IMR-90 (cell line): Measurements from ENCODE around the gene KMT2B. TPM values are rescaled to one million over a fixed set of nuclear protein-coding genes. Genes with fewer than 3 reads are reported as not detected.

Experiments used
- ATAC-seq: fragments of 200-7000 bp; cut with Tn5 transposase; 2 replicates; pipeline ENCODE4 v1.9.1; 2020; ENCODE audit warnings: low read depth, mild to moderate bottlenecking, moderate library complexity
- BruUV-seq: library from RNA; stranded (reverse); fragments of 400-500 nt; replicated peaks from 2 replicates; lab custom pipeline; 2021; lab: Mats Ljungman, UMichigan
- CTCF ChIA-PET: fragments of 300-600 bp; formaldehyde crosslinking; extraction: SDS; loops from one replicate; lab custom pipeline; 2021; ENCODE audit warnings: antibody characterized with exemption; lab: Yijun Ruan, JAX
- POLR2A ChIA-PET: fragments of 300-600 bp; sonication (Branson Sonifier 250); formaldehyde crosslinking; loops from one replicate; lab custom pipeline; 2022; ENCODE audit warnings: antibody characterized with exemption; ENCODE audit not compliant: unreplicated experiment; lab: Charles Lee
- DNase-seq: peaks from one replicate; pipeline ENCODE4 v3.0.0; 2013
- H2AFZ ChIP-seq: replicated peaks from 2 replicates; pipeline ENCODE3; 2013; ENCODE audit warnings: low read length, mild to moderate bottlenecking; ENCODE audit not compliant: poor library complexity
- H2AK5ac ChIP-seq: 2 replicates; pipeline ENCODE4 v1.6.1; 2013; ENCODE audit warnings: low read depth, low read length, inconsistent platforms
- H2AK9ac ChIP-seq: replicated peaks from 2 replicates; pipeline ENCODE3; 2013; ENCODE audit warnings: mild to moderate bottlenecking, low read depth, low read length, moderate library complexity; ENCODE audit not compliant: poor library complexity
- H2BK120ac ChIP-seq: 2 replicates; pipeline ENCODE4 v1.6.1; 2013; ENCODE audit warnings: low read depth, low read length, inconsistent platforms
- H2BK15ac ChIP-seq: 3 replicates; pipeline ENCODE4 v1.6.1; 2013; ENCODE audit warnings: low read depth, low read length, inconsistent platforms
- H2BK20ac ChIP-seq: 2 replicates; pipeline ENCODE4 v1.6.1; 2013; ENCODE audit warnings: low read depth, mild to moderate bottlenecking, inconsistent platforms, low read length, moderate library complexity
- H2BK5ac ChIP-seq: 2 replicates; pipeline ENCODE4 v1.6.1; 2013; ENCODE audit warnings: mild to moderate bottlenecking, low read depth, low read length, inconsistent platforms; ENCODE audit not compliant: poor library complexity, severe bottlenecking
- H3K14ac ChIP-seq: replicated peaks from 2 replicates; pipeline ENCODE4 v1.6.1; 2013; ENCODE audit warnings: low read depth, low read length, inconsistent platforms
- H3K18ac ChIP-seq: 2 replicates; pipeline ENCODE4 v1.6.1; 2013; ENCODE audit warnings: low read depth, low read length, control low read depth
- H3K23ac ChIP-seq: 2 replicates; pipeline ENCODE4 v1.6.1; 2013; ENCODE audit warnings: low read depth, low read length, inconsistent platforms
- H3K27ac ChIP-seq: 2 replicates; pipeline ENCODE4 v1.5.1; 2013; ENCODE audit warnings: mild to moderate bottlenecking, control low read depth, low read length; ENCODE audit not compliant: insufficient read depth
- H3K27me3 ChIP-seq: 2 replicates; pipeline ENCODE4 v1.6.1; 2013; ENCODE audit warnings: low read length; ENCODE audit not compliant: control insufficient read depth, insufficient read depth
- H3K36me3 ChIP-seq: 2 replicates; pipeline ENCODE4 v1.6.1; 2013; ENCODE audit warnings: low read length, mixed read lengths; ENCODE audit not compliant: control insufficient read depth, insufficient read depth
- H3K4ac ChIP-seq: 2 replicates; pipeline ENCODE4 v1.6.1; 2013; ENCODE audit warnings: low read depth, low read length, inconsistent platforms
- H3K4me1 ChIP-seq: 2 replicates; pipeline ENCODE4 v1.6.1; 2013; ENCODE audit warnings: low read length, mixed read lengths; ENCODE audit not compliant: control insufficient read depth, insufficient read depth
- H3K4me2 ChIP-seq: 2 replicates; pipeline ENCODE4 v1.6.1; 2013; ENCODE audit warnings: low read depth, mild to moderate bottlenecking, control low read depth, low read length, moderate library complexity
- H3K4me3 ChIP-seq: 2 replicates; pipeline ENCODE4 v1.5.1; 2013; ENCODE audit warnings: low read depth, mild to moderate bottlenecking, control low read depth, low read length, moderate library complexity; ENCODE audit not compliant: insufficient read depth
- H3K56ac ChIP-seq: 2 replicates; pipeline ENCODE4 v1.6.1; 2013; ENCODE audit warnings: low read length, inconsistent platforms; ENCODE audit not compliant: insufficient read depth; ENCODE audit errors: extremely low read depth
- H3K79me1 ChIP-seq, 2 experiments: 2 replicates each; pipeline ENCODE4 v1.6.1; 2013; ENCODE audit warnings: low read length in 2 of 2, inconsistent platforms in 1 of 2, low read depth in 1 of 2
- H3K9ac ChIP-seq: 2 replicates; pipeline ENCODE4 v1.6.1; 2013; ENCODE audit warnings: low read depth, low read length, control low read depth
- H3K9me1 ChIP-seq: 2 replicates; pipeline ENCODE4 v1.6.1; 2013; ENCODE audit warnings: low read length, inconsistent platforms; ENCODE audit not compliant: insufficient read depth
- H3K9me3 ChIP-seq: 2 replicates; pipeline ENCODE4 v1.6.1; 2013; ENCODE audit warnings: low read length; ENCODE audit not compliant: control insufficient read depth, insufficient read depth
- H4K20me1 ChIP-seq: 2 replicates; pipeline ENCODE4 v1.6.1; 2013; ENCODE audit warnings: low read length, inconsistent platforms; ENCODE audit not compliant: insufficient read depth
- H4K5ac ChIP-seq: 2 replicates; pipeline ENCODE4 v1.6.1; 2013; ENCODE audit warnings: mild to moderate bottlenecking, low read depth, low read length, control low read depth
- H4K8ac ChIP-seq, 2 experiments: 2 replicates each; pipeline ENCODE4 v1.6.1; 2013; ENCODE audit warnings: low read depth in 2 of 2, low read length in 2 of 2, control low read depth in 1 of 2, inconsistent platforms in 1 of 2
- H4K91ac ChIP-seq: 2 replicates; pipeline ENCODE4 v1.6.1; 2013; ENCODE audit warnings: low read depth, low read length, inconsistent platforms; ENCODE audit not compliant: insufficient read depth
- BHLHE40 ChIP-seq: fragments of 150-350 bp; IDR thresholded peaks from 2 replicates; pipeline ENCODE4 v1.6.1; 2016; ENCODE audit warnings: mild to moderate bottlenecking, low read depth, low read length
- CEBPB ChIP-seq: IDR thresholded peaks from 2 replicates; pipeline ENCODE4 v1.6.1; 2012; ENCODE audit warnings: low read depth, low read length, improper control_type of control experiment
- CHD1 ChIP-seq: IDR thresholded peaks from 2 replicates; pipeline ENCODE4 v1.6.1; 2012; ENCODE audit warnings: low read depth, low read length, improper control_type of control experiment
- FOS ChIP-seq: fragments of 150-350 bp; IDR thresholded peaks from 2 replicates; pipeline ENCODE4 v1.6.1; 2016; ENCODE audit warnings: low read depth, low read length
- MAFK ChIP-seq: IDR thresholded peaks from 2 replicates; pipeline ENCODE4 v1.6.1; 2012; ENCODE audit warnings: low read depth, low read length, improper control_type of control experiment
- MAZ ChIP-seq: IDR thresholded peaks from 2 replicates; pipeline ENCODE4 v1.6.1; 2012; ENCODE audit warnings: low read depth, mild to moderate bottlenecking, low read length, improper control_type of control experiment, moderate library complexity, borderline replicate concordance
- MXI1 ChIP-seq: IDR thresholded peaks from 2 replicates; pipeline ENCODE4 v1.6.1; 2012; ENCODE audit warnings: low read depth, mild to moderate bottlenecking, low read length, moderate library complexity, borderline replicate concordance
- NFE2L2 ChIP-seq: fragments of 150-350 bp; IDR thresholded peaks from 2 replicates; pipeline ENCODE4 v1.6.1; 2016; ENCODE audit warnings: low read depth, mild to moderate bottlenecking, low read length
- POLR2A ChIP-seq: IDR thresholded peaks from 2 replicates; pipeline ENCODE4 v1.6.1; 2012; ENCODE audit warnings: mild to moderate bottlenecking, low read depth, low read length
- RAD21 ChIP-seq: IDR thresholded peaks from 2 replicates; pipeline ENCODE4 v1.6.1; 2012; ENCODE audit warnings: low read length, improper control_type of control experiment
- RCOR1 ChIP-seq: IDR thresholded peaks from 2 replicates; pipeline ENCODE4 v1.6.1; 2012; ENCODE audit warnings: mild to moderate bottlenecking, low read length, improper control_type of control experiment; ENCODE audit not compliant: insufficient replicate concordance
- RFX5 ChIP-seq: IDR thresholded peaks from 2 replicates; pipeline ENCODE4 v1.8.0; 2012; ENCODE audit warnings: low read depth, mild to moderate bottlenecking, low read length, moderate library complexity
- SMC3 ChIP-seq: fragments of 150-350 bp; IDR thresholded peaks from 2 replicates; pipeline ENCODE4 v1.6.1; 2016; ENCODE audit warnings: low read depth, mild to moderate bottlenecking, antibody characterized with exemption, low read length, moderate library complexity
- WGBS, 2 experiments: methylation state at CpG; one replicate each; pipeline versions ENCODE4 v1.1.5 to v1.1.7; 2013; ENCODE audit warnings: missing lambda C conversion rate in 2 of 2; ENCODE audit not compliant: insufficient read length in 1 of 2; ENCODE audit errors: extremely low coverage in 2 of 2; 5-methylcytosine and 5-hydroxymethylcytosine counted together
- dilution Hi-C: fragments of 300-500 bp; cut with HindIII; formaldehyde crosslinking; loops from one replicate; pipeline ENCODE4 v1.14.3; 2018; ENCODE audit warnings: low sequenced_read_pairs; ENCODE audit not compliant: unreplicated experiment
- in situ Hi-C: fragments of 300-500 bp; cut with MboI; formaldehyde crosslinking; loops from 3 replicates; pipeline ENCODE4 v1.14.3; 2019; ENCODE audit warnings: low sequenced_read_pairs, inconsistent platforms, mixed read lengths
- intact Hi-C: fragments of 100-400 bp; cut with micrococcal nuclease; formaldehyde crosslinking; loops from 2 replicates; pipeline ENCODE4 v1.10.0; 2022
- polyA plus RNA-seq, 3 experiments: library from polyadenylated mRNA; depleted of rRNA; stranded (reverse); fragments of >200 nt; gene quantifications; 2 replicates each; pipeline ENCODE4 v1.2.3, GENCODE V29; 2012; ENCODE audit warnings: low replicate concordance in 1 of 3
- total RNA-seq: library from RNA; depleted of rRNA; stranded (reverse); fragments of >200 nt; gene quantifications from 2 replicates; pipeline ENCODE4 v1.2.3, GENCODE V29; 2012
- TF ChIP-seq, protein P1 (sequence below): fragments of 150-350 bp; IDR thresholded peaks from 2 replicates; pipeline ENCODE4 v1.6.1; 2017; ENCODE audit warnings: mild to moderate bottlenecking, antibody characterized with exemption, low read length, low read depth
- TF ChIP-seq, protein P2 (sequence below): fragments of 150-350 bp; IDR thresholded peaks from 2 replicates; pipeline ENCODE4 v1.6.1; 2016; ENCODE audit warnings: low read depth, mild to moderate bottlenecking, low read length, moderate library complexity, borderline replicate concordance

Gene KMT2B
- total and polyA plus RNA-seq, 2 of the 4 experiments (the other 2 are of a cell fraction) = 3.0 to 30.7 TPM

DNA sequence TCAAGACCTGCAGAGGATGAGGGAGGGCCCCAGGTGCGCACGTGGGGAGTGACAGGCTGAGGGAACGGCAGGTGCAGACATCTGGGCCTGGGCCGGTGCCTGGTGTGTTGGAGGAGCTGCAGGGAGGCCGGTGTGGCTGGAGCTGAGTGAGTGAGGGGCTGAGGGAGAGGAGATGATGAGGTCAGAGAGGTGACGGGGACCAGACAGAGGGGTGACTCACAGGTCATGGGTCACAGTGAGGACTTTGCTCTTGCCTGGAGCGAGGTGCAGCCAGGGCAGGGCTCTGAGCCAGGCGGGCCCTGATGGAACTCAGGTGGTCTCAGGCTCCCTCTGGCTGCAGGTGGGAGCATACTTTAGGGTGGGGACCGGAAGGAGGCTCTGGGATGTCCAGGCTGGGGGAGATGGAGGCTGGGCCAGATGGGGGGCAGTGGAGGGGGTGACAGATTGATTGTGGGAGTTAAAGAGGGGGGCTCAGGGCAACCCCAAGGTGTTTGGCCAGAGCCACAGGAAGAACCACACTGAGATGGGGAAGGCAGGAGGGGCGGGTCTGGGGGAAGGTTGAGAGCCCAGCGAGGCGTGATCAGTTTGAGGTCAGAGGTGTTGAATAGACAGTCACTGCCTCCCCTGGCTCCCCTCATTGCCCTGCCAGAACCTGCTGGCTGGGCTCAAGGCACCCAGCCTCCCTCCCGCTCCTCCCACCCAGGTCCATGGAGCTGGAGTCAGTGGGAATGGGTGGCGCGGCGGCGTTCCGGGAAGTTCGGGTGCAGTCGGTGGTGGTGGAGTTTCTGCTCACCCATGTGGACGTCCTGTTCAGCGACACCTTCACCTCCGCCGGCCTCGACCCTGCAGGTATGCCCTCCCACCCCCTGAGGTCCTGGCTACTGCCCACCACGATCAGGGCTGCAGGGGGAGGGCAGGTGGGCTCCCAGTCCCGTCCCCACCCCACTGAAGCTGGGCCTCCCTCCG, 65.9 kb downstream of the KMT2B start:
- Histone ChIP-seq H2AK9ac (no peak overlapping the region), H4K91ac (no peak overlapping the region), H3K9ac (no peak overlapping the region), H3K18ac (no peak overlapping the region), H3K4ac (no peak overlapping the region), H2AK5ac (no peak overlapping the region), H2BK120ac (no peak overlapping the region), H4K8ac (no peak overlapping the region), H3K79me1 (no peaks in the 10 kb centered on the region), H4K20me1 (no peaks in the 10 kb centered on the region), H2BK20ac (no peak overlapping the region), H2BK5ac (no peak overlapping the region), H3K27ac (no peak overlapping the region), H3K4me3 (no peak overlapping the region), H3K36me3 (peaks cover 14% of the 10 kb centered on the region), H3K9me1 (no peaks in the 10 kb centered on the region), H3K56ac (no peak overlapping the region), H3K9me3 (no peaks in the 10 kb centered on the region), H2AFZ (no peak overlapping the region), H3K14ac (no peak overlapping the region), H3K27me3 (no peaks in the 10 kb centered on the region), H3K23ac (no peak overlapping the region), H2BK15ac (no peak overlapping the region), H4K5ac (no peak overlapping the region), H3K4me2 (no peak overlapping the region), H3K4me1 (no peaks in the 10 kb centered on the region)
- in situ Hi-C loops (no loop called here), dilution Hi-C loops (no loop called here), intact Hi-C loops (no loop called here)
- POLR2A ChIA-PET = no interaction called here
- DNase-seq (no peak), ATAC-seq (no peak)
- WGBS, 2 experiments = 66% methylated on average over 10 of the region's 28 CpGs; no CpG with 5 or more reads in 1 of the 2 experiments
- CTCF ChIA-PET = no interaction called here
- no TSS peak for BruUV-seq
- no peak for TF ChIP-seq POLR2A
- no peak for TF ChIP-seq MAZ
- TF ChIP-seq, protein P1, sequence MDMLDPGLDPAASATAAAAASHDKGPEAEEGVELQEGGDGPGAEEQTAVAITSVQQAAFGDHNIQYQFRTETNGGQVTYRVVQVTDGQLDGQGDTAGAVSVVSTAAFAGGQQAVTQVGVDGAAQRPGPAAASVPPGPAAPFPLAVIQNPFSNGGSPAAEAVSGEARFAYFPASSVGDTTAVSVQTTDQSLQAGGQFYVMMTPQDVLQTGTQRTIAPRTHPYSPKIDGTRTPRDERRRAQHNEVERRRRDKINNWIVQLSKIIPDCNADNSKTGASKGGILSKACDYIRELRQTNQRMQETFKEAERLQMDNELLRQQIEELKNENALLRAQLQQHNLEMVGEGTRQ = no peak
- no peak for TF ChIP-seq FOS
- no peak for TF ChIP-seq CEBPB
- no peak for TF ChIP-seq RAD21
- TF ChIP-seq BHLHE40 = no peak
- TF ChIP-seq CHD1 = no peak
- TF ChIP-seq RFX5 = no peak
- TF ChIP-seq, protein P2, sequence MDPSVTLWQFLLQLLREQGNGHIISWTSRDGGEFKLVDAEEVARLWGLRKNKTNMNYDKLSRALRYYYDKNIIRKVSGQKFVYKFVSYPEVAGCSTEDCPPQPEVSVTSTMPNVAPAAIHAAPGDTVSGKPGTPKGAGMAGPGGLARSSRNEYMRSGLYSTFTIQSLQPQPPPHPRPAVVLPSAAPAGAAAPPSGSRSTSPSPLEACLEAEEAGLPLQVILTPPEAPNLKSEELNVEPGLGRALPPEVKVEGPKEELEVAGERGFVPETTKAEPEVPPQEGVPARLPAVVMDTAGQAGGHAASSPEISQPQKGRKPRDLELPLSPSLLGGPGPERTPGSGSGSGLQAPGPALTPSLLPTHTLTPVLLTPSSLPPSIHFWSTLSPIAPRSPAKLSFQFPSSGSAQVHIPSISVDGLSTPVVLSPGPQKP = no peak
- TF ChIP-seq MXI1 = no peak
- TF ChIP-seq RCOR1 = no peak
- no peak for TF ChIP-seq SMC3
- TF ChIP-seq MAFK = no peak
- no peak for TF ChIP-seq NFE2L2
